HUES48 (cell line): ENCODE data around the gene CORO7.

Experiments used
- H3K27ac ChIP-seq: one replicate; pipeline ENCODE4 v1.7.0; 2013; ENCODE audit warnings: low read depth, low read length, inconsistent platforms
- H3K27me3 ChIP-seq: 2 replicates; pipeline ENCODE4 v1.6.1; 2013; ENCODE audit warnings: mild to moderate bottlenecking, low read length; ENCODE audit not compliant: control insufficient read depth, insufficient read depth
- H3K36me3 ChIP-seq: 2 replicates; pipeline ENCODE4 v1.6.1; 2013; ENCODE audit warnings: low read length; ENCODE audit not compliant: control insufficient read depth, insufficient read depth
- H3K4me1 ChIP-seq: 2 replicates; pipeline ENCODE4 v1.6.1; 2013; ENCODE audit warnings: mild to moderate bottlenecking, low read length; ENCODE audit not compliant: control insufficient read depth, insufficient read depth
- H3K4me3 ChIP-seq: 2 replicates; pipeline ENCODE4 v1.5.1; 2013; ENCODE audit warnings: mild to moderate bottlenecking, low read depth, low read length
- H3K9ac ChIP-seq: 2 replicates; pipeline ENCODE4 v1.6.1; 2013; ENCODE audit warnings: mild to moderate bottlenecking, low read depth, low read length, moderate library complexity
- H3K9me3 ChIP-seq: 2 replicates; pipeline ENCODE4 v1.6.1; 2013; ENCODE audit warnings: low read length; ENCODE audit not compliant: control insufficient read depth, insufficient read depth

CORO7 gene

GRCh38 chr16:4388271-4389021, 27.9 kb downstream of the CORO7 start:
- peaks cover 43% of the 10 kb centered on the region for H3K4me1 ChIP-seq

DNA sequence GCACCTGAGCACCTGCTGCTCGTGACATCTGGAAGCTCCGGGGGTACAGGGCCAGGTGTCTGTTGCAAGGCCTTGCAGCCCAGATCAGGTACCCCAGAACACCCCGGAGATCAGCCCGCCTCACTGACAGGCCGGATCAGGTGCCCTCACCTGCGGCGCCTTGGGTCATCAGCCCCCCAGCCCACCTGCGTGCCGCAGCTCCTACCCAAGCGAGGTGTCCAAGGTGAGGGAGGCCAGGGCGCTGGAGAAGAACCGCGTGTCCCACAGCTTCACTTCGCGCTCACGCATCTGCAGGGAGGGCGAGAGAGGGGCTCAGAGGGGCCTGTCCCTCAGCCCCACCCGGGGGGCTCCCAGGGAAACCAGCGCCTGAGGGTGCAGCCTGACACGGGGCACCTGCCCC, 28.6 kb downstream of the CORO7 start:
- no peaks in the 10 kb centered on the region for H3K27me3 ChIP-seq
- H3K4me3 ChIP-seq: no peak overlapping the region
- 0 out of 2 replicates have a peak overlapping the region, but pooled peaks have one; percentile 4 for H3K9ac ChIP-seq
- H3K9me3 ChIP-seq: no peaks in the 10 kb centered on the region
- peak overlapping the region; percentile 28 for H3K27ac ChIP-seq
- H3K4me1 ChIP-seq: peaks cover 37% of the 10 kb centered on the region
- peaks cover 2% of the 10 kb centered on the region; the same call in 1 of the 2 replicates for H3K36me3 ChIP-seq

More at GRCh38 chr16:4388271-4389021, 27.9 kb downstream of the CORO7 start:
- Histone ChIP-seq H3K27ac (peak overlapping the region; percentile 78), H3K9me3 (no peaks in the 10 kb centered on the region), H3K4me3 (no peak overlapping the region), H3K36me3 (no peaks in the 10 kb centered on the region; the same call in 1 of the 2 replicates), H3K27me3 (no peaks in the 10 kb centered on the region), H3K9ac (no peak overlapping the region)

GRCh38 chr16:4386951-4387565, 29.3 kb downstream of the CORO7 start:
- Histone ChIP-seq H3K4me1 (peaks cover 30% of the 10 kb centered on the region), H3K27ac (no peak overlapping the region)

GRCh38 chr16:4386451-4386805, 30.0 kb downstream of the CORO7 start:
- H3K36me3 ChIP-seq: peaks cover 5% of the 10 kb centered on the region
- H3K27ac ChIP-seq: no peak overlapping the region
- no peak overlapping the region for H3K9ac ChIP-seq
- H3K4me1 ChIP-seq: peaks cover 27% of the 10 kb centered on the region
- no peak overlapping the region for H3K4me3 ChIP-seq
- H3K27me3 ChIP-seq: no peaks in the 10 kb centered on the region
- no peaks in the 10 kb centered on the region for H3K9me3 ChIP-seq

More at GRCh38 chr16:4386951-4387565, 29.3 kb downstream of the CORO7 start:
- Histone ChIP-seq H3K4me3 (no peak overlapping the region), H3K9ac (no peak overlapping the region), H3K9me3 (no peaks in the 10 kb centered on the region), H3K27me3 (no peaks in the 10 kb centered on the region), H3K36me3 (peaks cover 4% of the 10 kb centered on the region; the same call in 1 of the 2 replicates)

- Histone ChIP-seq H3K4me1 (peaks cover 26% of the 10 kb centered on the region), H3K4me3 (no peak overlapping the region), H3K36me3 (peaks cover 10% of the 10 kb centered on the region), H3K9me3 (no peaks in the 10 kb centered on the region), H3K27me3 (no peaks in the 10 kb centered on the region), H3K27ac (no peak overlapping the region), H3K9ac (no peak overlapping the region)
Measured at GRCh38 chr16:4385789-4386450, 30.5 kb downstream of the CORO7 start.

- Histone ChIP-seq H3K9me3 (no peaks in the 10 kb centered on the region), H3K36me3 (peaks cover 11% of the 10 kb centered on the region), H3K27me3 (no peaks in the 10 kb centered on the region), H3K4me3 (no peak overlapping the region), H3K9ac (no peak overlapping the region), H3K4me1 (peaks cover 19% of the 10 kb centered on the region), H3K27ac (no peak overlapping the region)
Measured at GRCh38 chr16:4385066-4385788, 31.2 kb downstream of the CORO7 start.

DNA sequence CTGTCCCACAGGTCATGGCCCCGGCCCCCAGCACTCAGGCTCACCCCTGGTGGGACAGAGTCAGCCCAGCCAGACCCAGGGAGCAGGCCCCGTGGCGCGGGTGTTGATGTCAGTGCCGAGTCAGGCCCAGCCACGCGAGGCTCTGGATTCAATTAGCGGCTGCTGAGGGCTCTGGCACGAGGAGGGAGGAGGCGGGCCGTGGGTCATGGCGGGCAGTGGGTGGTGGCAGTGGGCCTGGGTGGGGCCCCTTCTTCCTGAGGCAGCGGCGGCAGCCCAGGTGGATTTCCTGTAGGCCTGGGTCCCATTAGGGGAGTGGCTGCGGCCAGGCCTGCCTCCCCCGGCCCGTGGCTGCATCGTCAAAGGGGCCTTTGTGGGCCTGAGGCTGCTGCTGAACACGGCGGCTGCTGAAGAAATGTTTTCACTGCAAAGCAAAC, 31.9 kb downstream of the CORO7 start:
- no peak overlapping the region for H3K4me3 ChIP-seq
- H3K36me3 ChIP-seq: peaks cover 11% of the 10 kb centered on the region
- no peak overlapping the region for H3K9ac ChIP-seq
- no peaks in the 10 kb centered on the region for H3K9me3 ChIP-seq
- H3K4me1 ChIP-seq: peaks cover 12% of the 10 kb centered on the region
- H3K27ac ChIP-seq: no peak overlapping the region
- no peaks in the 10 kb centered on the region for H3K27me3 ChIP-seq

GRCh38 chr16:4383591-4384444, 32.6 kb downstream of the CORO7 start:
- H3K27me3 ChIP-seq: no peaks in the 10 kb centered on the region
- H3K9me3 ChIP-seq: no peaks in the 10 kb centered on the region
- H3K4me1 ChIP-seq: peaks cover 7% of the 10 kb centered on the region
- H3K9ac ChIP-seq: no peak overlapping the region
- H3K27ac ChIP-seq: no peak overlapping the region
- H3K36me3 ChIP-seq: peaks cover 11% of the 10 kb centered on the region
- H3K4me3 ChIP-seq: no peak overlapping the region

DNA sequence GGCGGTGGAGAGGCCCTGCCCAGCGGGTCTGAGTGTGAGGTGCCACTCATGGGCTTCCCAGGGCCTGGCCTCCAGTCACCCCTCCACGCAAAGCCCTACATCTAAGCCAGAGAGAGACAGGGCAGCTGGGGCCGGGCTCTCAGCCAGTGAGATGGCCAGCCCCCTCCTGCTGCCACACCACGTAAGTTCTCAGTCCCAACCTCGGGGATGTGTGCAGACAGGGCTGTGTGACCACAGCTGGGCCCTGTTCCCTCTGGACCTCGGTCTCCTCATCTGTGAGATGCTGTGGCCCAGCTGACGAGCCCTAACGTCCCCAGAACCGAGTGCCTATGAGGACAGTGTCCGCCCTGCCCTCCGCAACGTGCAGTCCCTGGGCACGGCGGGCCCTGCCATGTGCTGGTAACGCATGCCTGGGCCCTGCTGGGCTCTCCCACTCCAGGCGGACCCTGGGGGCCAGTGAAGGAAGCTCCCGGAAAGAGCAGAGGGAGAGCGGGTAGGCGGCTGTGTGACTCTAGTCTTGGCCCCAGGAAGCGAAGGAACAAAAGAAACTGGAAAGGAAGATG, 33.5 kb downstream of the CORO7 start:
- H3K27me3 ChIP-seq: no peaks in the 10 kb centered on the region
- peaks cover 11% of the 10 kb centered on the region for H3K4me1 ChIP-seq
- no peaks in the 10 kb centered on the region for H3K9me3 ChIP-seq
- H3K27ac ChIP-seq: no peak overlapping the region
- H3K4me3 ChIP-seq: no peak overlapping the region
- no peak overlapping the region for H3K9ac ChIP-seq
- H3K36me3 ChIP-seq: peaks cover 11% of the 10 kb centered on the region
